Measurements from ENCODE around the gene GALR2. TPM values are rescaled to one million over a fixed set of nuclear protein-coding genes. Genes with fewer than 3 reads are reported as not detected.
"Not testable (repeated sequence)": the region's sequence is repeated elsewhere in the genome, so short reads cannot be mapped to it uniquely, and the experiment has no call there.

GALR2 gene
- total RNA-seq, 1 experiment from 2014 or later: 1.0 TPM

DNA sequence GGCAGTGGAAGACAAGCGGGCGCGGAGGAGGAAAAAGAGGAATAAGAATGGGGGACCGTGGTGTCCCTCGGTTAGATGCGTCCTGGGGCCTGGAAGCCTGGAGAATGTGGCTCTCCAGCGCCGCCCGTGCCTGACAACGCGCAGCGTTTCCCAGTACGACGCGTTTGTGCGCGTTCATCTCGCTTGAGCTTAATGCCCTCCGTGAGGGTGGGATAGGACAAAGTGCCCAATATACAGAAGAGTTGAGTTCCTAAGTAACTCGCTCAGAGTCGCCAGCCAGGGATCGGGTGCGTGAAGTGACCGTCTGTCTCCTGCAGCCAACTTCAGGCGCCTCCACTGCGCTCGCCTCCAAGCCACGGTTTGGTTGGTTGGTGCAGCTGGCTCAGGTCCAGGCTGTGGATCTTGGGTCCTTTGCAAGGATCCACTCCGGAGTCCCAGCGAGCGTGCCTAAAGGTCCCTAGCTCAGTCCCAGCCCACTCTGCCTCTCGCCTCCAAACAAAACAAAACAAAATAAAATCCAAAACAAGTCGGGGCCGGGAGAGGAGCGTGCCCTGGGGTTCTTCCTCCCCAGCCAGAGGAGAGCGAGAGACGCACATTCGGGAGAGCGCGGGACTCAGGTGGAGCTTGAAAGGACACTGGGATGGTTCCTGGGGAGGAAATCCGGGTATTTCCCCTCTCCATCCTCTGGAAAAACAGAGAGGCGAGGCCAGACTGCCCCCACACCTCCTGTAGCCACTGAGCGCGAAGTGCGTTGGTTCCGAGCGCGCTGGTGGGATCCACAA is 974 bp downstream of the GALR2 start:
- DNase-seq (ENCODE audit: low read depth, low spot score): peak; percentile 28
- in situ Hi-C loops (cut with HindIII; ENCODE audit: low pct_unique_long_range_greater_than_20kb, low sequenced_read_pairs): no loop called here

DNA sequence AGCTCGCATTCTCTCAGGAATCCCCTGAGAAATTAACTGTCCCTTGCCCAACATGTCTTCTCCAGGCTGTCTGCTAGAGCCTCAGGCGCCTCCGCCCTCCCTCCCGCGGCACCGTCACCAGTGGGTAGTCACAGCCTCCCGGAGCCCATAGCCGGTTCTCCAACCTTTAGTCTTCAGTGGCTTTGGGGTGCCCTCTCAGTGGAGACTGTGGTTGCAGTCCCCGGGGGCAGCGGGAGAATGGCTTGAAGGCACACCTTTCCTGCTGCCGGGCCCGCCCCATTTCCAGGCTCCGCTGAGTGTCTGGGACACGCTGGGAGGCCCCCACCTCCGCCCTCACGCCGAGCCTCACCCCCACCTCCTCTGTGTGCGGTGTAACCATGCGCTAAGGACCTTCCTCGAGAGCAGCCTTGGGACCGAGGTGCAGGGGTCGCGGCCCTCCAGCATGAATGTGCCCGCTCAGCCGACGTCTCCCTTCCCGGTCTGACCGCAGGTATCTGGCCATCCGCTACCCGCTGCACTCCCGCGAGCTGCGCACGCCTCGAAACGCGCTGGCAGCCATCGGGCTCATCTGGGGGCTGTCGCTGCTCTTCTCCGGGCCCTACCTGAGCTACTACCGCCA is 1.7 kb downstream of the GALR2 start:
- in situ Hi-C loops (cut with HindIII; ENCODE audit: low pct_unique_long_range_greater_than_20kb, low sequenced_read_pairs): no loop called here
- DNase-seq (ENCODE audit: low read depth, low spot score): no peak

DNA sequence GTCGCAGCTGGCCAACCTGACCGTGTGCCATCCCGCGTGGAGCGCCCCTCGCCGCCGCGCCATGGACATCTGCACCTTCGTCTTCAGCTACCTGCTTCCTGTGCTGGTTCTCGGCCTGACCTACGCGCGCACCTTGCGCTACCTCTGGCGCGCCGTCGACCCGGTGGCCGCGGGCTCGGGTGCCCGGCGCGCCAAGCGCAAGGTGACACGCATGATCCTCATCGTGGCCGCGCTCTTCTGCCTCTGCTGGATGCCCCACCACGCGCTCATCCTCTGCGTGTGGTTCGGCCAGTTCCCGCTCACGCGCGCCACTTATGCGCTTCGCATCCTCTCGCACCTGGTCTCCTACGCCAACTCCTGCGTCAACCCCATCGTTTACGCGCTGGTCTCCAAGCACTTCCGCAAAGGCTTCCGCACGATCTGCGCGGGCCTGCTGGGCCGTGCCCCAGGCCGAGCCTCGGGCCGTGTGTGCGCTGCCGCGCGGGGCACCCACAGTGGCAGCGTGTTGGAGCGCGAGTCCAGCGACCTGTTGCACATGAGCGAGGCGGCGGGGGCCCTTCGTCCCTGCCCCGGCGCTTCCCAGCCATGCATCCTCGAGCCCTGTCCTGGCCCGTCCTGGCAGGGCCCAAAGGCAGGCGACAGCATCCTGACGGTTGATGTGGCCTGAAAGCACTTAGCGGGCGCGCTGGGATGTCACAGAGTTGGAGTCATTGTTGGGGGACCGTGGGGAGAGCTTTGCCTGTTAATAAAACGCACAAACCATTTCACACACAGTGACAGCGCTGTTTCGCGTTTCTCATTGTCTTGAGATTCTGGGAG is 2.4 kb downstream of the GALR2 start:
- no peak for DNase-seq (ENCODE audit: low read depth, low spot score)
- in situ Hi-C loops (cut with HindIII; ENCODE audit: low pct_unique_long_range_greater_than_20kb, low sequenced_read_pairs): no loop called here

DNA sequence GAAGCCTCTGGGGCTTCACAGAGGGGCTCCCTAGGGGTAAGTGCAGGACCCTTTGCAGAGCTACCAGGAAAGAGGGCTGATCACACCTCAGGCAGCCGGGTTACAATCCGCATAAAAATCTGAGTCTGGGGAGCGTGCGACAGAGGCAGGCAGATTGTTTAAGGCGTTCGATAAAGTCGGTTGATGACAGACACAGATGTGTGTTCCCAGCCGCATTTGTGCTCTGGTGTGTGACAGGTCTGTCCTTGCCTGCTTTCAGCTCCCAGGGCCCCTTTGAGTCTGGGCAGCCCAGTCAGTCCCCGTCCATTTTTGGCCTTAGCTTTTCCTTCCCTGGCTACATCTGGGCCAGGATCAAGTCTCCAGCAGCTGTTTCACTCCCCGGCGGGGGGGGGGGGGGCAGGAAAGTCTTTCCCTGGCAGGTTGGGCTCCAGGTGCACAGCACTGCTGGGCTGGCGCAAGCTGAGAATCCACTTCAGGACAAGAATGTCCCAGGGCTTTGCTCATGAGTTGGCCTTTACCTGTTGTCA is 3.1 kb downstream of the GALR2 start:
- in situ Hi-C loops (cut with HindIII; ENCODE audit: low pct_unique_long_range_greater_than_20kb, low sequenced_read_pairs): no loop called here
- no peak for DNase-seq (ENCODE audit: low read depth, low spot score)

DNA sequence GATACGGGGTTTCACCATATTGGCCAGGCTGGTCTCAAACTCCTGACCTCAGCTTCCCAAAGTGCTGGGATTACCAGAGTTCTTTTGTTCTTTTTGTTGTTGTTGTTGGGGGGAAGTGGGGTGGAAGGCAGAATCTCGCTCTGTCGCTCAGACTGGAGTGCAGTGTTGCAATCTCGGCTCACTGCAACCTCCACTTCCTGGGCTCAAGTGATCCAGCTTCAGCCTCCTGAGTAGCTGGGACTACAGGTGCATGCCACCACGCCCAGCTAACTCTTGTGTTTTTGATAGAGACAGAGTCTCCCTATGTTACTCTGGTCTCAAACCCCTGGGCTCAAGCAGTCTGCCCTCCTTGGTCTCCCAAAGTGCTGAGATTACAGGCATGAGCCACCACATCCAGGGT is 3.8 kb downstream of the GALR2 start:
- DNase-seq (ENCODE audit: low read depth, low spot score); in situ Hi-C loops (cut with HindIII; ENCODE audit: low pct_unique_long_range_greater_than_20kb, low sequenced_read_pairs): not testable (repeated sequence)

DNA sequence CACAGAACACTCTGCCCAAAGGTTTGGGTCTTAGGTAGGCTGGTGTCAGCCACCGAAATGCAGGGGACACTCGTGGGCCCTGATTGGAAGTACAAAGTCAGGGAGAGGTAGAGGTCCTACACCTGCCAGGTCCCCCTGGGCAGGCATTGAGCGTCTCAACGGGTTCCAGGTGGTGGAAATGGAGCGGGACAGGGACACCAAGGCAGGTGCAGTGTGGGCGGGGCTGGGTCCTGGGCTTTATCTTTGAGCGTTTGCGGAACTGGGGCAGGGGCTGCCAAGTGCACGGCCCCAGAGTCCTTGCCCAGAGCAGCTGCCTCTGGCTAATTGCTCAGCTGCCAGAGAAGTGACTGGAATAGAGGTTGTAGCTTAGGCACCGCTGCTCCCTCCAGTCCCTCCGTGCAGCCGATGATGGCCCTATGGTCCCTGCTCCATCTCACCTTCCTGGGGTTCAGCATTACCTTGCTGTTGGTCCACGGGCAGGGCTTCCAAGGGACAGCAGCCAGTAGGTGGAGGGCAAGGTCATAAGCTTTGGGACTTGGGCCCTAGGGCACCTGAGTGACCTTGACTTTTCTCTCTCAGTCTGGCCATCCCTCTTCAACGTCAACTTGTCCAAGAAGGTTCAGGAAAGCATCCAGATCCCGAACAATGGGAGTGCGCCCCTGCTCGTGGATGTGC is 4.4 kb downstream of the GALR2 start, which contains the start of gene ZACN:
ZACN (plus strand) TSS at position 323 of the 675 bp plus-strand sequence; CDS start at position 406, 83 bp downstream.
- no peak for DNase-seq (ENCODE audit: low read depth, low spot score)

GRCh38 chr17:76079535-76079955 is 5.0 kb downstream of the GALR2 start:
- DNase-seq (ENCODE audit: low read depth, low spot score): peak; percentile 26
- in situ Hi-C loops (cut with HindIII; ENCODE audit: low pct_unique_long_range_greater_than_20kb, low sequenced_read_pairs): no loop called here

More for the DNA sequence above, 4.4 kb downstream of the GALR2 start, which contains the start of gene ZACN:
- in situ Hi-C loops (cut with HindIII; ENCODE audit: low pct_unique_long_range_greater_than_20kb, low sequenced_read_pairs): no loop called here

DNA sequence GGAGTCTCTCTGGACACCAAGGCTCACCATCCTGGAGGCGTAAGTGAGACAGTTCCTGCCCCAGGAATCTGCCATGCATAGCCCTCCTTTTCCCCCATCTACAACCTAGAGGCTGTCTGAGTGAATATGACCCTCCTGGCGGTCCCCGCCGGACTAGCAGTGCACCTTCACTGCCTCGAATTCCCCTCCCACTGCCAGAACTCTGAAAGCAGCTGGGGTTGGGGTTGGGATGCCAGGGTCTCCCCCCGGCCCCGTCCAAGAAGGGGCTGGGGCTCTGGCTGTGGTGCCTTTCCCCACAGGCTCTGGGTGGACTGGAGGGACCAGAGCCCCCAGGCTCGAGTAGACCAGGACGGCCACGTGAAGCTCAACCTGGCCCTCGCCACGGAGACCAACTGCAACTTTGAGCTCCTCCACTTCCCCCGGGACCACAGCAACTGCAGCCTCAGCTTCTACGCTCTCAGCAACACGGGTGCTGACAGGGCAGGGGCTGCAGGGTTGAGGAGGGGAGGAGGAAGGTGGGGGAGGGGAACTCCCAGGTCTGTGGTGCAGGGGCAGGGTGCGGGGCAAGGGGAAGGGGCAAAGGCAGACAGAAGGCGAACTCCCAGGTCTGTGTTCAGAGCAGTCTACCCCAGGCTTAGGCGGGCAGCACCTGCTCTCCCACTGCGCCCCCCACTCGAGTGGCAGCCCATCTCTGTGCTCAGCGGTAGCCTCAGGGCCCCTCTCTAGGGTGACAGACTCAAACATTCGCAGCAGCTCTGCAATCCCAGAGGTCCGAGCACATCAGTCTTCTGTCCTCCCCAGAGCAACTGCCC is 5.6 kb downstream of the GALR2 start:
- in situ Hi-C loops (cut with HindIII; ENCODE audit: low pct_unique_long_range_greater_than_20kb, low sequenced_read_pairs): no loop called here
- peak; percentile 43 for DNase-seq (ENCODE audit: low read depth, low spot score)

GRCh38 chr17:76080768-76081287 is 6.2 kb downstream of the GALR2 start:
- in situ Hi-C loops (cut with HindIII; ENCODE audit: low pct_unique_long_range_greater_than_20kb, low sequenced_read_pairs): no loop called here

GRCh38 chr17:76081295-76082210 is 7.0 kb downstream of the GALR2 start:
- in situ Hi-C loops (cut with HindIII; ENCODE audit: low pct_unique_long_range_greater_than_20kb, low sequenced_read_pairs): no loop called here
- DNase-seq (ENCODE audit: low read depth, low spot score): no peak

More at GRCh38 chr17:76080768-76081287, 6.2 kb downstream of the GALR2 start:
- DNase-seq (ENCODE audit: low read depth, low spot score): no peak

DNA sequence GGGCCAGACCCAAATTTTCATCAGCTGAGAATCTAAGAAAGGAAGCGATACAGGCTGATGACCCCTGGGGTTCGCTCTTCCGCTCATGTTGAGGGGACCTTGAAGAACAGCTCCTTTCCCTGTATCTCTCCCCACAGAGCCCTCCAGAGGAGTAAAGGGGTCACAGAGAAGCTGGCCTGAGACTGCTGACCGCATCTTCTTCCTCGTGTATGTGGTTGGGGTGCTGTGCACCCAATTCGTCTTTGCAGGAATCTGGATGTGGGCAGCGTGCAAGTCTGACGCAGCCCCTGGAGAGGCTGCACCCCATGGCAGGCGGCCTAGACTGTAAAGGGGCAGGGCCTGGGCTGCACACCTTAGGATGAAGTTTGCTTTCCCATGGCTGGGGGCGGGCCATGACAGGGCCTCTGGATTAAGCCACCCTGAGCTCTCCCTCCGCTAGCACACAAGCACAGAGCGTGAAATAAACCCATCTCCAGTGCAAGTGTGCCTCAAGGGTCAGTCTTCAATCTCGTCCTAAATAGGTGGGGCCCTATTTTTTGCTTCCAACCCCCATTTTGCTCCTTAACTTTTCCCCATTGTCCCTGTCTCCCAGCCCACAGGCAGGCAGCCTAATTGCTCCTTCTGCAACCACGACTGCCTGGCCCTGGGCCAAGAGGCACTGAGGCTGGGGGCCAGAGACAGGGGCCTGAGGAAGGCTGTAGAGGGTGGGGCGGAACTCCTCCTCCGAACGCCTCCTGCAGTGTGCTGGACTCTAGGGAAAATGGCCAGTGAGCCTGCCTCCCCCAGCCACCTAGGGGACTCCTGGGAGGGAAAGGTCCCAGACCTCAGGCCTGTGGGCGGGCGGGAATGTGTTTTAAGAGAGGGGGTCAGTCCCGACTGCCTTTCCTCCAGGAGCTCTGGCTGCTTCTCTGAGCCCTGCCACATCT is 8.0 kb downstream of the GALR2 start:
- in situ Hi-C loops (cut with HindIII; ENCODE audit: low pct_unique_long_range_greater_than_20kb, low sequenced_read_pairs): no loop called here
- no peak for DNase-seq (ENCODE audit: low read depth, low spot score)

DNA sequence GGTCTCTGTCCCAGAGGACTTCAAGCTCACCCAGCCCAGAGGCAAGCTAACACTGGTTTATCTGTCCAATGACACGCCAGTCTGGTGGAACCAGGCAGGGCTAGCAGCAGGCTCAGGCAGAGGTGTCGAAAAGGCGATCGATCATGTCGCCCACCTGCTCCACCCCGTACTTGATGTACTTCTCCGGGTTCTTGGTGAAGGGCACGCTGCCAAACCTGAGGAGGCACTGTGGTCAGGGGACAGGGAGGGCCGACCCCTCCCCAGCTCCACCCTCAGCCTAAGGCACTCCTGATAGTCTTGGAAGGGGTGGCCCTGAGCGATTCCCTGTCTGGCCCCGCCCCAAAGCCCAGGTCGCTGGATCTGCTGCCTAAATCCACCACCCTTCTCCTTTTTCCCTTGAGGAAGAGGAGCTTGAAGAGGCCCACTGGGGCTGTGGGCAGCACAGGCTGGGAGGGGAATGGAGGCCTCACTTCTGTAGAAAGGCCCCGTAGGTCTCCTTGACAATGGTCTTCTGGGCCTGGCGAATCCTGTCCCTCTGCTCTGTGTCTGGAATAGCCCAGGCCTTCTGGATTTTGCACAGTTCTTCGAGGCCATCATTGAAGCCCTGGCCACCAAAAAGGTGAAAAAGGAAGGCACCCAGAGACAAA is 9.1 kb downstream of the GALR2 start:
- DNase-seq (ENCODE audit: low read depth, low spot score): no peak
- in situ Hi-C loops (cut with HindIII; ENCODE audit: low pct_unique_long_range_greater_than_20kb, low sequenced_read_pairs): no loop called here

DNA sequence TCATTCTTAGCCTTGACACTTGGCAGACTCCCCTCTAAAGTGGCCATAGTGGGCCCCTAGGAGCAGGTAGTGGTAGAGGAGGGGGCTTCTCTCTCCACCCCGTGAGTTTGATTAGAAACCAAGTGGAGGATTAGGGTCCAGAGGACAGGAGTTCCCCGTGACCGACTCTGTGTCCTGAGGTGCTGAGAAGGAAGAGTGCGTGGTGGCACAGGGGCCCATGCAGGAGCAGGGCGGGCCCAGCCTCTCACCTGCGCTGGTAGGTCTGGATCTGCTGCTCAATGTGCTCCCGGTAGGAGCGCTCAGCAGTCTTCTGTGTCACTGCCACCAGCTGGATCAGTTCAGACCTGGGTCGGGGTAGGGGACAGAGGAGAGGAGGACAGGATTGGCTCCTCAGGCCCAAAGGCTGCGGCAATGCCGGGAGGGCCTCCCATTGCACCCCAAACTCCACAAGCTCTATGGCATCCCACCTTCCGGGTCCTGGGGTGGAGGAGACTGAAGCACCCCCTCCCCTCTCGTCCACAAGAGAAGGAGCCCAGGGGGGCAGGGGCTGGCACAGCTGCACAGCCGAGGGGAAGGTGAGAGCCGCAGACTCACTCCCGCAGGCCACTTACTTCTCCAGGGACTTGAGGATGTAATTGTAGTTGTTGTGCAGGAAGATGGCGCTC is 10.6 kb downstream of the GALR2 start:
- no peak for DNase-seq (ENCODE audit: low read depth, low spot score)
- in situ Hi-C loops (cut with HindIII; ENCODE audit: low pct_unique_long_range_greater_than_20kb, low sequenced_read_pairs): no loop called here
